H1 (cell line): ENCODE data around the gene LCN12. TPM values are rescaled to one million over a fixed set of nuclear protein-coding genes. Genes with fewer than 3 reads are reported as not detected.

Experiments
- EZH2 ChIP-seq: fragments of 200-600 bp; sonication (generic); IDR thresholded peaks from 2 replicates; pipeline ENCODE4 v1.7.1; 2012; ENCODE audit warnings: low read depth, mild to moderate bottlenecking, moderate library complexity, low read length, inconsistent platforms; ENCODE audit not compliant: severe bottlenecking
- JUND ChIP-seq: IDR thresholded peaks from 2 replicates; pipeline ENCODE4 v1.6.1; 2011; ENCODE audit warnings: mild to moderate bottlenecking, improper control_type of control experiment, low read length
- NRF1 ChIP-seq: IDR thresholded peaks from 2 replicates; pipeline ENCODE4 v1.6.1; 2011; ENCODE audit warnings: mild to moderate bottlenecking, low read depth, low read length, improper control_type of control experiment
- SIN3A ChIP-seq, 2 experiments: IDR thresholded peaks in 1 of 2; conservative IDR thresholded peaks in 1 of 2; 2 replicates each; pipeline ENCODE4 v1.6.1; 2011 to 2012; ENCODE audit warnings: low read length in 2 of 2, improper control_type of control experiment in 1 of 2, low read depth in 1 of 2, mild to moderate bottlenecking in 1 of 2
- SP4 ChIP-seq: IDR thresholded peaks from 2 replicates; pipeline ENCODE4 v1.6.1; 2012; ENCODE audit warnings: low read length, inconsistent platforms
- polyA plus RNA-seq, 7 experiments: library from polyadenylated mRNA; depleted of rRNA in 3 of 7; stranded (reverse) in 5 of 7; unstranded in 2 of 7; fragments of >200 nt in 5 of 7; fragments of 200-250 nt in 2 of 7; gene quantifications; 1 replicate in 5 of 7; 2 replicates in 1 of 7; 4 replicates in 1 of 7; pipeline versions ENCODE4 v1.2.1 to v1.2.3, GENCODE V29; 2011 to 2013; ENCODE audit warnings: missing spikeins in 2 of 7, mixed read lengths in 2 of 7
- total RNA-seq: library from RNA; stranded (reverse); fragmentation: NEBNext Ultra II Directional; extraction: Animal tissue kit (Norgen Biotek cat#: 25700); gene quantifications from 2 replicates; pipeline ENCODE4 v1.2.1, GENCODE V29; 2021

The LCN12 gene
- total and polyA plus RNA-seq, 2 of the 8 experiments (the other 6 are each of a cell fraction or from before 2014, with no cell fraction given) = 1.1 to 1.7 TPM

DNA sequence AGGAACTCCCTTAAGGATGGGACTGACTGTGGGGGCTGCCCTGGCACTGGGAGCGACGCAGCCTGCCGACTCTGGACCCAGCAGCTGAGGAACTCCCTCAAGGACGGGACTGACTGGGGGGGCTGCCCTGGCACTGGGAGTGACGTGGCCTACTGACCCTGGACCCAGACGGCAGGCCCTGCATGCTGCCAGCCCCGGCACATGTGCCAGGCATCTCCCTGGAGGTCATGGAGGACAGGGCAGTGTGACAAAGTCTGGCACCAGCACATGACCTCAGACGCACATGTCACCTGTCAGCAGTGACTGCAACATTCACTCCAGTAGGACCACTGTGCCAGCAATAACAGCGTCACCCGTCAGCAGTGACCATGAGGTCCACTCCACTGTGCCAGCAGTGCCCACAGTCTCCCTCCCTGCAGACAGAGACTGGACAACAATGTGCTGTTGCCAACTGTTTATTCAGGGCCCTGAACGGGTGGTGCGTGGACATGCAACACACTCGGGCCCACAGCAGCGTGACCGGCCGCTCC lies 12.0 kb upstream of the LCN12 start (continued):
- no peak for TF ChIP-seq SP4
- TF ChIP-seq EZH2 = no peak
- TF ChIP-seq SIN3A (conservative IDR thresholded peaks at IDR 0.05 in 1 of 2, IDR thresholded peaks at IDR 0.05 in 1 of 2; ENCODE audit: low read depth in 1 of 2, low read length in 2 of 2) = no peak
- no peak for TF ChIP-seq JUND
- no peak for TF ChIP-seq NRF1
- TF ChIP-seq, all 59 proteins: peak for 0
